HepG2 (cell line): ENCODE measurements around the gene TCAF1. TPM values are rescaled to one million over a fixed set of nuclear protein-coding genes. Genes with fewer than 3 reads are reported as not detected.

Source experiments
- AGO1 ChIP-seq: fragments of 200-400 bp; formaldehyde crosslinking; IDR thresholded peaks from 2 replicates; pipeline ENCODE4 v1.6.1; 2017; ENCODE audit warnings: mild to moderate bottlenecking, low read depth, low read length, moderate library complexity; ENCODE audit not compliant: poor library complexity, severe bottlenecking
- NONO ChIP-seq, 2 experiments: fragments of 450-650 bp in 1 of 2; sonication (generic) in 1 of 2; formaldehyde crosslinking in 1 of 2; IDR thresholded peaks in 1 of 2; conservative IDR thresholded peaks in 1 of 2; 2 replicates each; pipeline versions ENCODE4 v1.6.1 to v1.8.0; 2017 to 2022; ENCODE audit warnings: mild to moderate bottlenecking in 1 of 2, missing genetic modification reagents in 1 of 2, moderate library complexity in 1 of 2
- POLR2G ChIP-seq: fragments of 200-400 bp; formaldehyde crosslinking; IDR thresholded peaks from 2 replicates; pipeline ENCODE4 v1.6.1; 2018; ENCODE audit warnings: mild to moderate bottlenecking, low read depth, low read length, moderate library complexity
- SMAD3 ChIP-seq: sonication (generic); formaldehyde crosslinking; IDR thresholded peaks from 2 replicates; pipeline ENCODE4 v1.4.0; 2020; ENCODE audit warnings: missing genetic modification reagents
- TOE1 ChIP-seq: sonication (generic); formaldehyde crosslinking; IDR thresholded peaks from 2 replicates; pipeline ENCODE4 v1.4.0; 2020; ENCODE audit warnings: mild to moderate bottlenecking, missing genetic modification reagents
- ZIK1 ChIP-seq: sonication (generic); formaldehyde crosslinking; IDR thresholded peaks from 2 replicates; pipeline ENCODE4 v1.5.0; 2020; ENCODE audit warnings: mild to moderate bottlenecking, low read depth, missing genetic modification reagents, borderline replicate concordance
- ZNF510 ChIP-seq: sonication (generic); formaldehyde crosslinking; IDR thresholded peaks from 2 replicates; pipeline ENCODE4 v1.4.0; 2020; ENCODE audit warnings: low read depth, mild to moderate bottlenecking, missing genetic modification reagents
- ZNF709 ChIP-seq: sonication (generic); formaldehyde crosslinking; IDR thresholded peaks from 2 replicates; pipeline ENCODE4 v1.5.0; 2020; ENCODE audit warnings: mild to moderate bottlenecking, missing genetic modification reagents
- ZNF747 ChIP-seq: sonication (generic); formaldehyde crosslinking; IDR thresholded peaks from 2 replicates; pipeline ENCODE4 v1.8.1; 2023; ENCODE audit warnings: missing genetic modification reagents, mild to moderate bottlenecking, borderline replicate concordance
- polyA plus RNA-seq, 8 experiments: library from polyadenylated mRNA; depleted of rRNA in 3 of 8; stranded (reverse) in 7 of 8; unstranded in 1 of 8; fragments of >200 nt; fragmentation: Illumina TruSeq in 4 of 8; extraction: Trizol in 4 of 8; gene quantifications; 2 replicates each; pipeline versions ENCODE4 v1.2.1 to v1.2.3, GENCODE V29; 2011 to 2016; ENCODE audit warnings: low read depth in 4 of 8, missing spikeins in 1 of 8, mixed read lengths in 1 of 8; ENCODE audit not compliant: insufficient read depth in 1 of 8
- total RNA-seq, 5 experiments: library from RNA; depleted of rRNA; stranded (reverse); fragments of >200 nt; fragmentation: Illumina TruSeq; extraction: Trizol; gene quantifications; 2 replicates each; pipeline ENCODE4 v1.2.3, GENCODE V29; 2016; ENCODE audit warnings: low read depth in 1 of 5
- TF ChIP-seq, protein P1 (sequence below): sonication (generic); formaldehyde crosslinking; IDR thresholded peaks from 2 replicates; pipeline ENCODE4 v1.5.1; 2020; ENCODE audit warnings: mild to moderate bottlenecking, missing genetic modification reagents, borderline replicate concordance
- TF ChIP-seq, protein P2 (sequence below): sonication (generic); formaldehyde crosslinking; IDR thresholded peaks from 2 replicates; pipeline ENCODE4 v1.4.0; 2020; ENCODE audit warnings: missing genetic modification reagents
- TF ChIP-seq, protein P3 (sequence below): sonication (generic); formaldehyde crosslinking; IDR thresholded peaks from 2 replicates; pipeline ENCODE4 v1.4.0; 2020; ENCODE audit warnings: missing genetic modification reagents, borderline replicate concordance
- TF ChIP-seq, protein P4 (sequence below): sonication (generic); formaldehyde crosslinking; IDR thresholded peaks from 2 replicates; pipeline ENCODE4 v1.8.0; 2022; ENCODE audit warnings: missing genetic modification reagents, mild to moderate bottlenecking, borderline replicate concordance
- TF ChIP-seq, protein P5 (sequence below): sonication (generic); formaldehyde crosslinking; conservative IDR thresholded peaks from 2 replicates; pipeline ENCODE4 v1.4.0; 2020; ENCODE audit warnings: missing genetic modification reagents

TCAF1 gene
- total and polyA plus RNA-seq, 2 of the 13 experiments (the other 11 are each of a cell fraction or from before 2014, with no cell fraction given): 36.2 to 101 TPM

DNA sequence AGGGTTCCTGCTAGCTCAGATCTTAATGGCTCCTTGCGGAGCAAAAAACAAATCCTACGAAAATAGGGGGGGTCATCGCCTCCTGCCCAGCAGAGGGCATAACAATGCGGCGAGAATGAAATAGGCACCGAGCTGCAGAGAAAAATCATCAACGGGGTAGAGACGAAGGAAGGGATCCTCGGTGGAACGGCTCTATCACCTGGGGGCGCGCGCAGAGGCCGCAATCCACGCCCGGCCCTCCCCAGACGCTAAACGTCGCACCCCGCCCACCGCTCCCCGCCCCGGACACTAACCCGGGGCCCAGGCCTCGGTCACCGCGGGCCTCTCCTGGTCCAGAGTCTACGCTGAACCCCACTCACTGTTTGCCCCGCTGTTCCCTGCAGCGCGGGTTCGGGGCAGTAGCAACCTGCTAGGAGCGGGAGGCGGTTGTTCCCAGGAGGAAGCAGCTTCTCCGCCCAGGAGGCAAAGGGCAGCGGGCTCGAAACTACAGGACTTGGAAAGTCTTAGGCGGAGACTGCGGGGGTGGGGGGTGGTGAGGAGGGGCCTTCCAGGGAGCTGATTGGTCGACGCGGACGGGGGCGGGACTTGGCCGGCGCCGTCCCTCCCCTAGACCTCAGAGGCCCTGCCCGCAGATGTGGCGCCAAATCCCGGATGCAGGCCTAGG lies at the start of gene TCAF1 (continued):
- TF ChIP-seq, protein P1, sequence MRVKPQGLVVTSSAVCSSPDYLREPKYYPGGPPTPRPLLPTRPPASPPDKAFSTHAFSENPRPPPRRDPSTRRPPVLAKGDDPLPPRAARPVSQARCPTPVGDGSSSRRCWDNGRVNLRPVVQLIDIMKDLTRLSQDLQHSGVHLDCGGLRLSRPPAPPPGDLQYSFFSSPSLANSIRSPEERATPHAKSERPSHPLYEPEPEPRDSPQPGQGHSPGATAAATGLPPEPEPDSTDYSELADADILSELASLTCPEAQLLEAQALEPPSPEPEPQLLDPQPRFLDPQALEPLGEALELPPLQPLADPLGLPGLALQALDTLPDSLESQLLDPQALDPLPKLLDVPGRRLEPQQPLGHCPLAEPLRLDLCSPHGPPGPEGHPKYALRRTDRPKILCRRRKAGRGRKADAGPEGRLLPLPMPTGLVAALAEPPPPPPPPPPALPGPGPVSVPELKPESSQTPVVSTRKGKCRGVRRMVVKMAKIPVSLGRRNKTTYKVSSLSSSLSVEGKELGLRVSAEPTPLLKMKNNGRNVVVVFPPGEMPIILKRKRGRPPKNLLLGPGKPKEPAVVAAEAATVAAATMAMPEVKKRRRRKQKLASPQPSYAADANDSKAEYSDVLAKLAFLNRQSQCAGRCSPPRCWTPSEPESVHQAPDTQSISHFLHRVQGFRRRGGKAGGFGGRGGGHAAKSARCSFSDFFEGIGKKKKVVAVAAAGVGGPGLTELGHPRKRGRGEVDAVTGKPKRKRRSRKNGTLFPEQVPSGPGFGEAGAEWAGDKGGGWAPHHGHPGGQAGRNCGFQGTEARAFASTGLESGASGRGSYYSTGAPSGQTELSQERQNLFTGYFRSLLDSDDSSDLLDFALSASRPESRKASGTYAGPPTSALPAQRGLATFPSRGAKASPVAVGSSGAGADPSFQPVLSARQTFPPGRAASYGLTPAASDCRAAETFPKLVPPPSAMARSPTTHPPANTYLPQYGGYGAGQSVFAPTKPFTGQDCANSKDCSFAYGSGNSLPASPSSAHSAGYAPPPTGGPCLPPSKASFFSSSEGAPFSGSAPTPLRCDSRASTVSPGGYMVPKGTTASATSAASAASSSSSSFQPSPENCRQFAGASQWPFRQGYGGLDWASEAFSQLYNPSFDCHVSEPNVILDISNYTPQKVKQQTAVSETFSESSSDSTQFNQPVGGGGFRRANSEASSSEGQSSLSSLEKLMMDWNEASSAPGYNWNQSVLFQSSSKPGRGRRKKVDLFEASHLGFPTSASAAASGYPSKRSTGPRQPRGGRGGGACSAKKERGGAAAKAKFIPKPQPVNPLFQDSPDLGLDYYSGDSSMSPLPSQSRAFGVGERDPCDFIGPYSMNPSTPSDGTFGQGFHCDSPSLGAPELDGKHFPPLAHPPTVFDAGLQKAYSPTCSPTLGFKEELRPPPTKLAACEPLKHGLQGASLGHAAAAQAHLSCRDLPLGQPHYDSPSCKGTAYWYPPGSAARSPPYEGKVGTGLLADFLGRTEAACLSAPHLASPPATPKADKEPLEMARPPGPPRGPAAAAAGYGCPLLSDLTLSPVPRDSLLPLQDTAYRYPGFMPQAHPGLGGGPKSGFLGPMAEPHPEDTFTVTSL (CRISPR knock-in tag): peak; percentile 12; the same call in 1 of the 2 replicates
- peak; percentile 85 for TF ChIP-seq POLR2G
- TF ChIP-seq AGO1: peak; percentile 58
- TF ChIP-seq SMAD3 (CRISPR knock-in tag): peak; percentile 61; the same call in 1 of the 2 replicates
- no peak for TF ChIP-seq ZNF510 (CRISPR knock-in tag)
- TF ChIP-seq, protein P2, sequence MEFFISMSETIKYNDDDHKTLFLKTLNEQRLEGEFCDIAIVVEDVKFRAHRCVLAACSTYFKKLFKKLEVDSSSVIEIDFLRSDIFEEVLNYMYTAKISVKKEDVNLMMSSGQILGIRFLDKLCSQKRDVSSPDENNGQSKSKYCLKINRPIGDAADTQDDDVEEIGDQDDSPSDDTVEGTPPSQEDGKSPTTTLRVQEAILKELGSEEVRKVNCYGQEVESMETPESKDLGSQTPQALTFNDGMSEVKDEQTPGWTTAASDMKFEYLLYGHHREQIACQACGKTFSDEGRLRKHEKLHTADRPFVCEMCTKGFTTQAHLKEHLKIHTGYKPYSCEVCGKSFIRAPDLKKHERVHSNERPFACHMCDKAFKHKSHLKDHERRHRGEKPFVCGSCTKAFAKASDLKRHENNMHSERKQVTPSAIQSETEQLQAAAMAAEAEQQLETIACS (CRISPR knock-in tag): no peak
- TF ChIP-seq ZNF747: peak; percentile 82
- no peak; the same call in 1 of the 2 replicates for TF ChIP-seq ZNF709 (CRISPR knock-in tag)
- TF ChIP-seq, protein P3, sequence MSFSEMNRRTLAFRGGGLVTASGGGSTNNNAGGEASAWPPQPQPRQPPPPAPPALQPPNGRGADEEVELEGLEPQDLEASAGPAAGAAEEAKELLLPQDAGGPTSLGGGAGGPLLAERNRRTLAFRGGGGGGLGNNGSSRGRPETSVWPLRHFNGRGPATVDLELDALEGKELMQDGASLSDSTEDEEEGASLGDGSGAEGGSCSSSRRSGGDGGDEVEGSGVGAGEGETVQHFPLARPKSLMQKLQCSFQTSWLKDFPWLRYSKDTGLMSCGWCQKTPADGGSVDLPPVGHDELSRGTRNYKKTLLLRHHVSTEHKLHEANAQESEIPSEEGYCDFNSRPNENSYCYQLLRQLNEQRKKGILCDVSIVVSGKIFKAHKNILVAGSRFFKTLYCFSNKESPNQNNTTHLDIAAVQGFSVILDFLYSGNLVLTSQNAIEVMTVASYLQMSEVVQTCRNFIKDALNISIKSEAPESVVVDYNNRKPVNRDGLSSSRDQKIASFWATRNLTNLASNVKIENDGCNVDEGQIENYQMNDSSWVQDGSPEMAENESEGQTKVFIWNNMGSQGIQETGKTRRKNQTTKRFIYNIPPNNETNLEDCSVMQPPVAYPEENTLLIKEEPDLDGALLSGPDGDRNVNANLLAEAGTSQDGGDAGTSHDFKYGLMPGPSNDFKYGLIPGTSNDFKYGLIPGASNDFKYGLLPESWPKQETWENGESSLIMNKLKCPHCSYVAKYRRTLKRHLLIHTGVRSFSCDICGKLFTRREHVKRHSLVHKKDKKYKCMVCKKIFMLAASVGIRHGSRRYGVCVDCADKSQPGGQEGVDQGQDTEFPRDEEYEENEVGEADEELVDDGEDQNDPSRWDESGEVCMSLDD (CRISPR knock-in tag): peak; percentile 93
- TF ChIP-seq ZIK1 (CRISPR knock-in tag): no peak
- TF ChIP-seq NONO (IDR thresholded peaks at IDR 0.05): no peak
- TF ChIP-seq NONO (CRISPR knock-in tag; conservative IDR thresholded peaks at IDR 0.05): peak; percentile 95
- TF ChIP-seq, protein P4, sequence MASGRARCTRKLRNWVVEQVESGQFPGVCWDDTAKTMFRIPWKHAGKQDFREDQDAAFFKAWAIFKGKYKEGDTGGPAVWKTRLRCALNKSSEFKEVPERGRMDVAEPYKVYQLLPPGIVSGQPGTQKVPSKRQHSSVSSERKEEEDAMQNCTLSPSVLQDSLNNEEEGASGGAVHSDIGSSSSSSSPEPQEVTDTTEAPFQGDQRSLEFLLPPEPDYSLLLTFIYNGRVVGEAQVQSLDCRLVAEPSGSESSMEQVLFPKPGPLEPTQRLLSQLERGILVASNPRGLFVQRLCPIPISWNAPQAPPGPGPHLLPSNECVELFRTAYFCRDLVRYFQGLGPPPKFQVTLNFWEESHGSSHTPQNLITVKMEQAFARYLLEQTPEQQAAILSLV (CRISPR knock-in tag): peak; percentile 51; the same call in 1 of the 2 replicates
- TF ChIP-seq, protein P5, sequence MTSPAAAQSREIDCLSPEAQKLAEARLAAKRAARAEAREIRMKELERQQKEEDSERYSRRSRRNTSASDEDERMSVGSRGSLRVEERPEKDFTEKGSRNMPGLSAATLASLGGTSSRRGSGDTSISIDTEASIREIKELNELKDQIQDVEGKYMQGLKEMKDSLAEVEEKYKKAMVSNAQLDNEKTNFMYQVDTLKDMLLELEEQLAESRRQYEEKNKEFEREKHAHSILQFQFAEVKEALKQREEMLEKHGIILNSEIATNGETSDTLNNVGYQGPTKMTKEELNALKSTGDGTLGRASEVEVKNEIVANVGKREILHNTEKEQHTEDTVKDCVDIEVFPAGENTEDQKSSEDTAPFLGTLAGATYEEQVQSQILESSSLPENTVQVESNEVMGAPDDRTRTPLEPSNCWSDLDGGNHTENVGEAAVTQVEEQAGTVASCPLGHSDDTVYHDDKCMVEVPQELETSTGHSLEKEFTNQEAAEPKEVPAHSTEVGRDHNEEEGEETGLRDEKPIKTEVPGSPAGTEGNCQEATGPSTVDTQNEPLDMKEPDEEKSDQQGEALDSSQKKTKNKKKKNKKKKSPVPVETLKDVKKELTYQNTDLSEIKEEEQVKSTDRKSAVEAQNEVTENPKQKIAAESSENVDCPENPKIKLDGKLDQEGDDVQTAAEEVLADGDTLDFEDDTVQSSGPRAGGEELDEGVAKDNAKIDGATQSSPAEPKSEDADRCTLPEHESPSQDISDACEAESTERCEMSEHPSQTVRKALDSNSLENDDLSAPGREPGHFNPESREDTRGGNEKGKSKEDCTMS (CRISPR knock-in tag): no peak
- TF ChIP-seq TOE1 (CRISPR knock-in tag): peak; percentile 22; the same call in 1 of the 2 replicates
